Liver (tissue), 9 donors: ENCODE measurements around the gene GPT2. TPM values are rescaled to one million over a fixed set of nuclear protein-coding genes. Genes with fewer than 3 reads are reported as not detected.

Experiments
- DNase-seq: peaks from one replicate; pipeline ENCODE4 v3.0.0-alpha.2; 2017; ENCODE audit warnings: low spot score
- H3K27ac ChIP-seq, 2 donors: one replicate each; pipeline ENCODE4 v1.7.0; 2013; ENCODE audit warnings: inconsistent platforms in 2 of 2, low read length in 2 of 2, control low read depth in 1 of 2, low read depth in 1 of 2, mild to moderate bottlenecking in 1 of 2
- H3K27me3 ChIP-seq, 4 donors: one replicate each; pipeline versions ENCODE4 v1.6.1 to v1.7.0; 2013; ENCODE audit warnings: low read length in 3 of 4, inconsistent platforms in 1 of 4, mild to moderate bottlenecking in 1 of 4, moderate library complexity in 1 of 4; ENCODE audit not compliant: control insufficient read depth in 4 of 4, insufficient read depth in 4 of 4
- H3K36me3 ChIP-seq, 4 donors: one replicate each; pipeline versions ENCODE4 v1.6.1 to v1.7.0; 2013; ENCODE audit warnings: low read length in 3 of 4, mild to moderate bottlenecking in 3 of 4, low read depth in 1 of 4, moderate library complexity in 1 of 4; ENCODE audit not compliant: control insufficient read depth in 4 of 4, insufficient read depth in 3 of 4
- H3K4me1 ChIP-seq, 4 donors: one replicate each; pipeline versions ENCODE4 v1.6.1 to v1.7.0; 2013; ENCODE audit warnings: low read length in 3 of 4, mild to moderate bottlenecking in 3 of 4, moderate library complexity in 1 of 4; ENCODE audit not compliant: control insufficient read depth in 4 of 4, insufficient read depth in 4 of 4
- H3K4me3 ChIP-seq, 3 donors: one replicate each; pipeline versions ENCODE4 v1.6.1 to v1.7.0; 2013; ENCODE audit warnings: low read length in 3 of 3, control low read depth in 1 of 3, low read depth in 1 of 3, mild to moderate bottlenecking in 1 of 3
- H3K9ac ChIP-seq, 2 donors: one replicate each; pipeline ENCODE4 v1.7.0; 2013; ENCODE audit warnings: low read length in 2 of 2, mild to moderate bottlenecking in 2 of 2, moderate library complexity in 2 of 2, control low read depth in 1 of 2, low read depth in 1 of 2
- H3K9me3 ChIP-seq, 4 donors: one replicate each; pipeline versions ENCODE4 v1.6.1 to v1.7.0; 2013; ENCODE audit warnings: low read length in 3 of 4; ENCODE audit not compliant: control insufficient read depth in 4 of 4
- ATF3 ChIP-seq: IDR thresholded peaks from 2 replicates; pipeline ENCODE4 v1.6.1; 2016; ENCODE audit warnings: antibody characterized with exemption
- CTCF ChIP-seq: fragments of 150-350 bp; IDR thresholded peaks from 2 replicates; pipeline ENCODE4 v1.5.1; 2017; ENCODE audit warnings: improper control_type of control experiment, low read depth, low read length; ENCODE audit not compliant: missing input control
- EGR1 ChIP-seq, 2 donors: IDR thresholded peaks; 2 replicates each; pipeline ENCODE4 v1.6.1; 2016 to 2018; ENCODE audit warnings: antibody characterized with exemption in 2 of 2, low read depth in 2 of 2
- FOXA1 ChIP-seq: IDR thresholded peaks from 2 replicates; pipeline ENCODE4 v1.6.1; 2016; ENCODE audit warnings: antibody characterized with exemption
- FOXA2 ChIP-seq: IDR thresholded peaks from 2 replicates; pipeline ENCODE4 v1.6.1; 2016; ENCODE audit warnings: antibody characterized with exemption
- GABPA ChIP-seq, 2 donors: IDR thresholded peaks in 1 of 2; conservative IDR thresholded peaks in 1 of 2; 2 replicates each; pipeline ENCODE4 v1.6.1; 2016; ENCODE audit warnings: antibody characterized with exemption in 2 of 2, mild to moderate bottlenecking in 1 of 2, moderate library complexity in 1 of 2
- HNF4A ChIP-seq, 2 donors: conservative IDR thresholded peaks; 2 replicates each; pipeline ENCODE4 v1.6.1; 2016; ENCODE audit warnings: antibody characterized with exemption in 2 of 2, mild to moderate bottlenecking in 2 of 2
- HNF4G ChIP-seq: IDR thresholded peaks from 2 replicates; pipeline ENCODE4 v1.6.1; 2016; ENCODE audit warnings: antibody characterized with exemption
- JUND ChIP-seq, 2 donors: IDR thresholded peaks; 2 replicates each; pipeline ENCODE4 v1.6.1; 2016; ENCODE audit warnings: antibody characterized with exemption in 2 of 2
- MAX ChIP-seq: IDR thresholded peaks from 2 replicates; pipeline ENCODE4 v1.6.1; 2016; ENCODE audit warnings: antibody characterized with exemption
- NR2F2 ChIP-seq: IDR thresholded peaks from 2 replicates; pipeline ENCODE4 v1.6.1; 2016; ENCODE audit warnings: antibody characterized with exemption
- RAD21 ChIP-seq, 2 donors: IDR thresholded peaks; 2 replicates each; pipeline ENCODE4 v1.6.1; 2016; ENCODE audit warnings: antibody characterized with exemption in 2 of 2, mild to moderate bottlenecking in 2 of 2
- REST ChIP-seq: IDR thresholded peaks from 2 replicates; pipeline ENCODE4 v1.6.1; 2016; ENCODE audit warnings: antibody characterized with exemption, mild to moderate bottlenecking
- RXRA ChIP-seq, 2 donors: IDR thresholded peaks; 2 replicates each; pipeline ENCODE4 v1.6.1; 2017 to 2018; ENCODE audit warnings: antibody characterized with exemption in 2 of 2, mild to moderate bottlenecking in 1 of 2
- SP1 ChIP-seq: IDR thresholded peaks from 2 replicates; pipeline ENCODE4 v1.6.1; 2018; ENCODE audit warnings: antibody characterized with exemption, mild to moderate bottlenecking
- TAF1 ChIP-seq: conservative IDR thresholded peaks from 2 replicates; pipeline ENCODE4 v1.6.1; 2016; ENCODE audit warnings: antibody characterized with exemption, mild to moderate bottlenecking
- YY1 ChIP-seq: IDR thresholded peaks from 2 replicates; pipeline ENCODE4 v1.6.1; 2016; ENCODE audit warnings: antibody characterized with exemption, mild to moderate bottlenecking
- ZBTB33 ChIP-seq: IDR thresholded peaks from 2 replicates; pipeline ENCODE4 v1.6.1; 2016; ENCODE audit warnings: antibody characterized with exemption
- whole genome bisulfite sequencing: extraction: QIAGEN DNeasy Blood & Tissue Kit; methylation state at CpG from one replicate; pipeline ENCODE4 v1.1.7; 2013; 5-methylcytosine and 5-hydroxymethylcytosine counted together
- polyA plus RNA-seq, 2 donors: library from polyadenylated mRNA; stranded (reverse) in 1 of 2; unstranded in 1 of 2; fragments of 200-250 nt in 1 of 2; fragments of >200 nt in 1 of 2; fragmentation: Nextera tagmentation in 1 of 2; extraction: Ambion mirVana in 1 of 2; gene quantifications; one replicate each; pipeline versions ENCODE4 v1.2.1 to v1.2.3, GENCODE V29; 2013 to 2015
- total RNA-seq, 2 donors: library from RNA; depleted of rRNA; stranded (reverse); fragments of >200 nt; gene quantifications; one replicate each; pipeline ENCODE4 v1.2.3, GENCODE V29; 2014
- donor health status: healthy.
- donor health status: healthy.
- donor health status: healthy.
- donor health status: healthy.
- donor health status: healthy.

The GPT2 gene
- total and polyA plus RNA-seq, 4 donors: 6.8 to 78.3 (median 47.0) TPM

- TF ChIP-seq HNF4G: no peak
- TF ChIP-seq YY1: no peak
- TF ChIP-seq NR2F2: no peak
- no peak for TF ChIP-seq ATF3
- TF ChIP-seq GABPA (IDR thresholded peaks at IDR 0.05 in 1 of 2, conservative IDR thresholded peaks at IDR 0.05 in 1 of 2): no peak
- no peak for TF ChIP-seq CTCF
- no peak for TF ChIP-seq TAF1
- no peak for TF ChIP-seq FOXA1
- TF ChIP-seq EGR1 (IDR thresholded peaks at IDR 0.05; ENCODE audit: low read depth in 2 of 2): no peak
- TF ChIP-seq ZBTB33: no peak
- no peak for TF ChIP-seq RXRA (IDR thresholded peaks at IDR 0.05)
- no peak for TF ChIP-seq FOXA2
- TF ChIP-seq MAX: no peak
- no peak for TF ChIP-seq SP1
- no peak for TF ChIP-seq RAD21 (IDR thresholded peaks at IDR 0.05)
- no peak for TF ChIP-seq REST
- no peak for TF ChIP-seq HNF4A (conservative IDR thresholded peaks at IDR 0.05)
- no peak for TF ChIP-seq JUND (IDR thresholded peaks at IDR 0.05)
- Histone ChIP-seq H3K36me3 (peaks cover 11 to 58% (median 46%) of the 10 kb centered on the region in 4 donors), H3K27me3 (no peaks in the 10 kb centered on the region), H3K9me3 (no peaks in the 10 kb centered on the region), H3K4me1 (peaks cover 7 to 26% (median 12%) of the 10 kb centered on the region in 4 donors), H3K9ac (no peak overlapping the region), H3K4me3 (no peak overlapping the region), H3K27ac (no peak overlapping the region)
- no peak for DNase-seq
- WGBS: 94% methylated on average over 2 of the region's 2 CpGs
Observed at GRCh38 chr16:46968063-46968435, 83.9 kb downstream of the GPT2 start.
